ENCODE results near the gene PTTG2.

Gene PTTG2

GRCh38 chr4:38004887-38005286 lies 44.7 kb downstream of the PTTG2 start:
- H3K4me3 ChIP-seq (replicated peaks; ENCODE audit: low read depth, low read length): no peak overlapping the region
- DNase-seq (ENCODE audit: low read depth): no peak
- TF ChIP-seq CTCF (IDR thresholded peaks at IDR 0.05; ENCODE audit: low read length, missing control alignments): no peak

- DNase-seq (ENCODE audit: low read depth): no peak
- no peak for TF ChIP-seq CTCF (IDR thresholded peaks at IDR 0.05; ENCODE audit: low read length, missing control alignments)
- no peak overlapping the region for H3K4me3 ChIP-seq (replicated peaks; ENCODE audit: low read depth, low read length)
Measured at GRCh38 chr4:38005637-38006036, 45.4 kb downstream of the PTTG2 start.

GRCh38 chr4:38007645-38008044 lies 47.4 kb downstream of the PTTG2 start:
- no peak overlapping the region for H3K4me3 ChIP-seq (replicated peaks; ENCODE audit: low read depth, low read length)
- no peak for DNase-seq (ENCODE audit: low read depth)
- TF ChIP-seq CTCF (IDR thresholded peaks at IDR 0.05; ENCODE audit: low read length, missing control alignments): no peak

- no peak overlapping the region for H3K4me3 ChIP-seq (replicated peaks; ENCODE audit: low read depth, low read length)
- no peak for DNase-seq (ENCODE audit: low read depth)
- TF ChIP-seq CTCF (IDR thresholded peaks at IDR 0.05; ENCODE audit: low read length, missing control alignments): no peak
Measured at GRCh38 chr4:38008571-38009021, 48.4 kb downstream of the PTTG2 start.

GRCh38 chr4:38009421-38009820 lies 49.2 kb downstream of the PTTG2 start:
- no peak for TF ChIP-seq CTCF (IDR thresholded peaks at IDR 0.05; ENCODE audit: low read length, missing control alignments)
- no peak overlapping the region for H3K4me3 ChIP-seq (replicated peaks; ENCODE audit: low read depth, low read length)
- DNase-seq (ENCODE audit: low read depth): no peak

- no peak for TF ChIP-seq CTCF (IDR thresholded peaks at IDR 0.05; ENCODE audit: low read length, missing control alignments)
- H3K4me3 ChIP-seq (replicated peaks; ENCODE audit: low read depth, low read length): no peak overlapping the region
- no peak for DNase-seq (ENCODE audit: low read depth)
Measured at GRCh38 chr4:38009949-38010348, 49.8 kb downstream of the PTTG2 start.
